ENCODE results near the gene PROZ.

The PROZ gene

GRCh38 chr13:113126265-113127150 lies 31.9 kb upstream of the PROZ start:
- no peak for TF ChIP-seq MYNN (tag by site-specific recombination; IDR thresholded peaks at IDR 0.05; ENCODE audit: borderline replicate concordance)
- TF ChIP-seq ZNF658 (tag by site-specific recombination; IDR thresholded peaks at IDR 0.05) = no peak
- TF ChIP-seq ZNF514 (tag by site-specific recombination; IDR thresholded peaks at IDR 0.05) = no peak
- TF ChIP-seq ZNF624 (tag by site-specific recombination; IDR thresholded peaks at IDR 0.05) = no peak
- TF ChIP-seq ZNF221 (tag by site-specific recombination; IDR thresholded peaks at IDR 0.05; ENCODE audit: borderline replicate concordance) = no peak
- TF ChIP-seq REPIN1 (tag by site-specific recombination; IDR thresholded peaks at IDR 0.05; ENCODE audit: low read depth) = no peak
- TF ChIP-seq ZNF433 (tag by site-specific recombination; IDR thresholded peaks at IDR 0.05; ENCODE audit: low read depth) = no peak
- TF ChIP-seq, protein P1, sequence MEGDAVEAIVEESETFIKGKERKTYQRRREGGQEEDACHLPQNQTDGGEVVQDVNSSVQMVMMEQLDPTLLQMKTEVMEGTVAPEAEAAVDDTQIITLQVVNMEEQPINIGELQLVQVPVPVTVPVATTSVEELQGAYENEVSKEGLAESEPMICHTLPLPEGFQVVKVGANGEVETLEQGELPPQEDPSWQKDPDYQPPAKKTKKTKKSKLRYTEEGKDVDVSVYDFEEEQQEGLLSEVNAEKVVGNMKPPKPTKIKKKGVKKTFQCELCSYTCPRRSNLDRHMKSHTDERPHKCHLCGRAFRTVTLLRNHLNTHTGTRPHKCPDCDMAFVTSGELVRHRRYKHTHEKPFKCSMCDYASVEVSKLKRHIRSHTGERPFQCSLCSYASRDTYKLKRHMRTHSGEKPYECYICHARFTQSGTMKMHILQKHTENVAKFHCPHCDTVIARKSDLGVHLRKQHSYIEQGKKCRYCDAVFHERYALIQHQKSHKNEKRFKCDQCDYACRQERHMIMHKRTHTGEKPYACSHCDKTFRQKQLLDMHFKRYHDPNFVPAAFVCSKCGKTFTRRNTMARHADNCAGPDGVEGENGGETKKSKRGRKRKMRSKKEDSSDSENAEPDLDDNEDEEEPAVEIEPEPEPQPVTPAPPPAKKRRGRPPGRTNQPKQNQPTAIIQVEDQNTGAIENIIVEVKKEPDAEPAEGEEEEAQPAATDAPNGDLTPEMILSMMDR (tag by site-specific recombination; IDR thresholded peaks at IDR 0.05) = no peak
- TF ChIP-seq ZNF24 (tag by site-specific recombination; IDR thresholded peaks at IDR 0.05) = no peak
- peak; percentile 66 for TF ChIP-seq EGR2 (tag by site-specific recombination; IDR thresholded peaks at IDR 0.05; ENCODE audit: low read depth)
- TF ChIP-seq ZNF692 (tag by site-specific recombination; IDR thresholded peaks at IDR 0.05) = no peak
- TF ChIP-seq ZFHX2 (tag by site-specific recombination; conservative IDR thresholded peaks at IDR 0.05) = peak; percentile 68
- TF ChIP-seq ZNF501 (tag by site-specific recombination; IDR thresholded peaks at IDR 0.05) = no peak
- TF ChIP-seq ZNF138 (tag by site-specific recombination; IDR thresholded peaks at IDR 0.05; ENCODE audit: borderline replicate concordance) = no peak
- no peak for TF ChIP-seq ZIC2 (tag by site-specific recombination; IDR thresholded peaks at IDR 0.05)
- TF ChIP-seq ZBTB20 (tag by site-specific recombination; IDR thresholded peaks at IDR 0.05) = no peak

GRCh38 chr13:113129480-113129879 lies 29.0 kb upstream of the PROZ start:
- H3K36me3 ChIP-seq (ENCODE audit: control insufficient read depth in 2 of 2, insufficient read depth in 1 of 2, low read length in 2 of 2) = no peaks in the 10 kb centered on the region
- no peak overlapping the region for H3K27ac ChIP-seq (ENCODE audit: extremely low read depth, low read depth, low read length)
- CTCF ChIA-PET = no interaction called here
- POLR2A ChIA-PET = no interaction called here
- H3K9me3 ChIP-seq (ENCODE audit: control insufficient read depth, insufficient read depth, low read depth, low read length) = no peaks in the 10 kb centered on the region
- no peaks in the 10 kb centered on the region for H3K4me1 ChIP-seq (ENCODE audit: control insufficient read depth, insufficient read depth, low read length)
- no peak overlapping the region for H3K4me3 ChIP-seq (ENCODE audit: low read depth, low read length)
- TF ChIP-seq ZNF398 (tag by site-specific recombination; IDR thresholded peaks at IDR 0.05) (no peak), ZBTB21 (tag by site-specific recombination; IDR thresholded peaks at IDR 0.05) (no peak), ZNF266 (tag by site-specific recombination; IDR thresholded peaks at IDR 0.05; ENCODE audit: low read depth) (no peak), SP3 (tag by site-specific recombination; IDR thresholded peaks at IDR 0.05) (no peak), MZF1 (tag by site-specific recombination; IDR thresholded peaks at IDR 0.05; ENCODE audit: borderline replicate concordance) (no peak), ZNF639 (tag by site-specific recombination; IDR thresholded peaks at IDR 0.05) (no peak), ZNF560 (tag by site-specific recombination; IDR thresholded peaks at IDR 0.05; ENCODE audit: borderline replicate concordance) (no peak), ZNF529 (tag by site-specific recombination; IDR thresholded peaks at IDR 0.05; ENCODE audit: insufficient replicate concordance) (no peak), GLIS2 (tag by site-specific recombination; IDR thresholded peaks at IDR 0.05) (no peak), ZNF10 (tag by site-specific recombination; IDR thresholded peaks at IDR 0.05) (no peak), ZNF391 (tag by site-specific recombination; IDR thresholded peaks at IDR 0.05; ENCODE audit: borderline replicate concordance, low read depth) (no peak), ZFHX2 (tag by site-specific recombination; conservative IDR thresholded peaks at IDR 0.05) (no peak), ZBTB7A (tag by site-specific recombination; IDR thresholded peaks at IDR 0.05; ENCODE audit: low read depth) (no peak), ZNF404 (tag by site-specific recombination; IDR thresholded peaks at IDR 0.05) (no peak), ZNF2 (tag by site-specific recombination; IDR thresholded peaks at IDR 0.05) (no peak)

More at GRCh38 chr13:113126265-113127150, 31.9 kb upstream of the PROZ start:
- Histone ChIP-seq H3K4me1 (ENCODE audit: control insufficient read depth, insufficient read depth, low read length) (no peaks in the 10 kb centered on the region), H3K36me3 (ENCODE audit: control insufficient read depth in 2 of 2, insufficient read depth in 1 of 2, low read length in 2 of 2) (no peaks in the 10 kb centered on the region), H3K9me3 (ENCODE audit: control insufficient read depth, insufficient read depth, low read depth, low read length) (no peaks in the 10 kb centered on the region), H3K27ac (ENCODE audit: extremely low read depth, low read depth, low read length) (no peak overlapping the region), H3K4me3 (ENCODE audit: low read depth, low read length) (no peak overlapping the region)
- ChIA-PET POLR2A (interaction anchor here (0.5 kb wide), 1 partner anchor 464 kb away, joined by 5 read pairs; no protein-coding TSS in a partner anchor), CTCF (interaction anchor here (0.5 to 0.7 kb wide), 2 partner anchors 314 to 1652 kb away, joined by 3 read pairs; no protein-coding TSS in a partner anchor)
